Immature natural killer cell (primary cell): Measurements from ENCODE around the gene INSIG1. TPM values are rescaled to one million over a fixed set of nuclear protein-coding genes. Genes with fewer than 3 reads are reported as not detected.

Experiments used
- DNase-seq, 3 donors: peaks; one replicate each; pipeline ENCODE4 v3.0.0; 2022; ENCODE audit warnings: mixed read lengths in 1 of 3
- H3K27ac Mint-ChIP-seq, 6 donors: one replicate each; pipeline ENCODE4 v1.8.0; 2020; ENCODE audit warnings: mixed read lengths in 6 of 6, mild to moderate bottlenecking in 5 of 6, inconsistent platforms in 4 of 6, moderate library complexity in 3 of 6
- H3K27me3 Mint-ChIP-seq, 3 donors: one replicate each; pipeline ENCODE4 v1.8.0; 2020 to 2021; ENCODE audit warnings: low read depth in 3 of 3, mild to moderate bottlenecking in 3 of 3, mixed read lengths in 3 of 3, moderate library complexity in 3 of 3, inconsistent platforms in 1 of 3
- H3K36me3 Mint-ChIP-seq, 3 donors: one replicate each; pipeline ENCODE4 v1.8.0; 2020; ENCODE audit warnings: mixed read lengths in 3 of 3, inconsistent platforms in 2 of 3, mild to moderate bottlenecking in 2 of 3
- H3K4me1 Mint-ChIP-seq, 2 donors: one replicate each; pipeline ENCODE4 v1.8.0; 2020; ENCODE audit warnings: inconsistent platforms in 2 of 2, mild to moderate bottlenecking in 2 of 2, mixed read lengths in 2 of 2, moderate library complexity in 1 of 2
- H3K4me3 Mint-ChIP-seq, 5 donors: one replicate each; pipeline ENCODE4 v1.8.0; 2020; ENCODE audit warnings: mild to moderate bottlenecking in 5 of 5, mixed read lengths in 5 of 5, inconsistent platforms in 3 of 5, moderate library complexity in 3 of 5
- H3K9me3 Mint-ChIP-seq, 6 donors: one replicate each; pipeline ENCODE4 v1.8.0; 2020; ENCODE audit warnings: mild to moderate bottlenecking in 6 of 6, mixed read lengths in 6 of 6, inconsistent platforms in 4 of 6, moderate library complexity in 3 of 6
- polyA plus RNA-seq, 3 donors: library from polyadenylated mRNA; unstranded; fragments of 300-500 nt; fragmentation: Illumina TruSeq; gene quantifications; one replicate each; pipeline ENCODE4 v1.2.3, GENCODE V29; 2021

INSIG1 gene
- polyA plus RNA-seq, 3 donors from 2014 or later, result 63.9 to 90.8 (median 66.6) TPM

GRCh38 chr7:155340721-155341120 lies 43.0 kb downstream of the INSIG1 start:
- H3K4me1 Mint-ChIP-seq, result peaks cover 13 to 20% of the 10 kb centered on the region in 2 donors
- no peak for DNase-seq
- H3K9me3 Mint-ChIP-seq, result no peaks in the 10 kb centered on the region
- peaks cover 3 to 5% (median 3%) of the 10 kb centered on the region in 3 donors for H3K27me3 Mint-ChIP-seq
- H3K4me3 Mint-ChIP-seq, result no peak overlapping the region
- H3K36me3 Mint-ChIP-seq, result no peaks in the 10 kb centered on the region
- peak overlapping the region in 2 of 6 donors; percentile 13 to 47 for H3K27ac Mint-ChIP-seq

- no peaks in the 10 kb centered on the region for H3K36me3 Mint-ChIP-seq
- DNase-seq, result no peak
- peak overlapping the region in 1 of 6 donors; percentile 11 for H3K27ac Mint-ChIP-seq
- H3K9me3 Mint-ChIP-seq, result no peaks in the 10 kb centered on the region
- no peak overlapping the region for H3K4me3 Mint-ChIP-seq
- peaks cover 13 to 20% of the 10 kb centered on the region in 2 donors for H3K4me1 Mint-ChIP-seq
- peaks cover 3 to 8% (median 3%) of the 10 kb centered on the region in 3 donors for H3K27me3 Mint-ChIP-seq
Observed at GRCh38 chr7:155341463-155341983, 43.8 kb downstream of the INSIG1 start.

GRCh38 chr7:155342313-155342712 lies 44.6 kb downstream of the INSIG1 start:
- Mint-ChIP-seq H3K4me3 (no peak overlapping the region), H3K27ac (no peak overlapping the region)
- DNase-seq, result no peak

GRCh38 chr7:155343150-155343549 lies 45.5 kb downstream of the INSIG1 start:
- H3K27ac Mint-ChIP-seq, result no peak overlapping the region
- no peak for DNase-seq
- H3K27me3 Mint-ChIP-seq, result peaks cover 0 to 8% (median 3%) of the 10 kb centered on the region in 3 donors
- H3K9me3 Mint-ChIP-seq, result no peaks in the 10 kb centered on the region
- no peaks in the 10 kb centered on the region for H3K36me3 Mint-ChIP-seq
- H3K4me1 Mint-ChIP-seq, result peaks cover 10 to 14% of the 10 kb centered on the region in 2 donors
- H3K4me3 Mint-ChIP-seq, result no peak overlapping the region

More at GRCh38 chr7:155342313-155342712, 44.6 kb downstream of the INSIG1 start:
- Mint-ChIP-seq H3K36me3 (no peaks in the 10 kb centered on the region), H3K4me1 (peaks cover 13 to 20% of the 10 kb centered on the region in 2 donors), H3K9me3 (no peaks in the 10 kb centered on the region), H3K27me3 (peaks cover 0 to 8% (median 3%) of the 10 kb centered on the region in 3 donors)

GRCh38 chr7:155343661-155344121 lies 46.0 kb downstream of the INSIG1 start:
- Mint-ChIP-seq H3K36me3 (no peaks in the 10 kb centered on the region), H3K27ac (no peak overlapping the region), H3K27me3 (peaks cover 0 to 8% (median 2%) of the 10 kb centered on the region in 3 donors)

GRCh38 chr7:155344270-155344617 lies 46.6 kb downstream of the INSIG1 start:
- no peak overlapping the region for H3K4me3 Mint-ChIP-seq
- H3K9me3 Mint-ChIP-seq, result no peaks in the 10 kb centered on the region
- no peak for DNase-seq
- no peaks in the 10 kb centered on the region for H3K36me3 Mint-ChIP-seq
- no peak overlapping the region for H3K27ac Mint-ChIP-seq
- peaks cover 5 to 6% of the 10 kb centered on the region in 2 donors for H3K4me1 Mint-ChIP-seq
- peaks cover 0 to 6% (median 0%) of the 10 kb centered on the region in 3 donors for H3K27me3 Mint-ChIP-seq

More at GRCh38 chr7:155343661-155344121, 46.0 kb downstream of the INSIG1 start:
- no peaks in the 10 kb centered on the region for H3K9me3 Mint-ChIP-seq
- peaks cover 10 to 12% of the 10 kb centered on the region in 2 donors for H3K4me1 Mint-ChIP-seq
- no peak for DNase-seq
- H3K4me3 Mint-ChIP-seq, result peak overlapping the region in 1 of 5 donors; percentile 33

GRCh38 chr7:155344618-155345433 lies 47.1 kb downstream of the INSIG1 start:
- Mint-ChIP-seq H3K4me1 (peaks cover 4 to 5% of the 10 kb centered on the region in 2 donors), H3K27me3 (peaks cover 0 to 6% (median 0%) of the 10 kb centered on the region in 3 donors), H3K4me3 (peak overlapping the region; percentile 46 to 72 (median 59)), H3K9me3 (no peaks in the 10 kb centered on the region), H3K36me3 (no peaks in the 10 kb centered on the region), H3K27ac (peak overlapping the region in 1 of 6 donors; percentile 85)
- DNase-seq, result peak; percentile 79 to 81 (median 81)

GRCh38 chr7:155345490-155345889 lies 47.8 kb downstream of the INSIG1 start:
- H3K9me3 Mint-ChIP-seq, result no peaks in the 10 kb centered on the region
- peaks cover 0 to 6% (median 0%) of the 10 kb centered on the region in 3 donors for H3K27me3 Mint-ChIP-seq
- peak overlapping the region; percentile 46 to 72 (median 59) for H3K4me3 Mint-ChIP-seq
- no peak overlapping the region for H3K27ac Mint-ChIP-seq
- H3K36me3 Mint-ChIP-seq, result no peaks in the 10 kb centered on the region
- DNase-seq, result no peak
- peaks cover 4 to 5% of the 10 kb centered on the region in 2 donors for H3K4me1 Mint-ChIP-seq

GRCh38 chr7:155346285-155346684 lies 48.6 kb downstream of the INSIG1 start:
- no peaks in the 10 kb centered on the region for H3K9me3 Mint-ChIP-seq
- H3K4me1 Mint-ChIP-seq, result peaks cover 4 to 5% of the 10 kb centered on the region in 2 donors
- H3K36me3 Mint-ChIP-seq, result peaks cover 0 to 3% (median 0%) of the 10 kb centered on the region in 3 donors
- peaks cover 0 to 6% (median 2%) of the 10 kb centered on the region in 3 donors for H3K27me3 Mint-ChIP-seq
- DNase-seq, result no peak
- no peak overlapping the region for H3K4me3 Mint-ChIP-seq
- no peak overlapping the region for H3K27ac Mint-ChIP-seq

GRCh38 chr7:155348806-155349205 lies 51.1 kb downstream of the INSIG1 start:
- Mint-ChIP-seq H3K27ac (no peak overlapping the region), H3K27me3 (peaks cover 0 to 6% (median 3%) of the 10 kb centered on the region in 3 donors)
- no peak for DNase-seq

GRCh38 chr7:155349601-155350331 lies 52.1 kb downstream of the INSIG1 start:
- no peak for DNase-seq
- peaks cover 0 to 6% (median 4%) of the 10 kb centered on the region in 3 donors for H3K27me3 Mint-ChIP-seq
- H3K9me3 Mint-ChIP-seq, result no peaks in the 10 kb centered on the region
- H3K4me3 Mint-ChIP-seq, result no peak overlapping the region
- H3K27ac Mint-ChIP-seq, result no peak overlapping the region
- H3K36me3 Mint-ChIP-seq, result peaks cover 0 to 3% (median 0%) of the 10 kb centered on the region in 3 donors
- peaks cover 4 to 5% of the 10 kb centered on the region in 2 donors for H3K4me1 Mint-ChIP-seq

More at GRCh38 chr7:155348806-155349205, 51.1 kb downstream of the INSIG1 start:
- H3K4me3 Mint-ChIP-seq, result no peak overlapping the region
- peaks cover 0 to 3% (median 0%) of the 10 kb centered on the region in 3 donors for H3K36me3 Mint-ChIP-seq
- H3K9me3 Mint-ChIP-seq, result no peaks in the 10 kb centered on the region
- peaks cover 4 to 5% of the 10 kb centered on the region in 2 donors for H3K4me1 Mint-ChIP-seq

- Mint-ChIP-seq H3K9me3 (no peaks in the 10 kb centered on the region), H3K27me3 (peaks cover 0 to 8% (median 1%) of the 10 kb centered on the region in 3 donors), H3K4me3 (no peak overlapping the region), H3K4me1 (no peaks in the 10 kb centered on the region), H3K36me3 (peaks cover 0 to 3% (median 0%) of the 10 kb centered on the region in 3 donors), H3K27ac (no peak overlapping the region)
- no peak for DNase-seq
Observed at GRCh38 chr7:155351120-155351870, 53.6 kb downstream of the INSIG1 start.
